ENCODE measurements around the gene ACAN. TPM values are rescaled to one million over a fixed set of nuclear protein-coding genes. Genes with fewer than 3 reads are reported as not detected.

The ACAN gene
- total and polyA plus RNA-seq, 2 donors (not counting 3 experiments of a cell fraction or from before 2014, with no cell fraction given) = not detected

- intact Hi-C loops (cut with micrococcal nuclease) = no loop called here
- no TSS peak for BruUV-seq (replicated peaks)
- Histone ChIP-seq H2AFZ (ENCODE audit: low read depth, low read length) (no peak overlapping the region), H4K20me1 (replicated peaks; ENCODE audit: control insufficient read depth, extremely low read depth, insufficient read depth, low read length) (no peaks in the 10 kb centered on the region), H3K79me2 (ENCODE audit: control insufficient read depth, insufficient read depth, low read length) (no peaks in the 10 kb centered on the region), H3K9ac (replicated peaks; ENCODE audit: extremely low read depth, insufficient read depth, low read length) (no peak overlapping the region), H3K36me3 (ENCODE audit: control insufficient read depth in 2 of 2, extremely low read depth in 1 of 2, insufficient read depth in 2 of 2, low read length in 2 of 2) (peaks cover 0 to 35% of the 10 kb centered on the region in 2 experiments), H3K4me1 (ENCODE audit: control insufficient read depth, extremely low read depth, insufficient read depth, low read length) (no peaks in the 10 kb centered on the region), H3K4me3 (replicated peaks in 1 of 3; ENCODE audit: insufficient read depth in 1 of 3, low read depth in 1 of 3, low read length in 3 of 3) (no peak overlapping the region), H3K27ac (ENCODE audit: insufficient read depth, low read depth, low read length) (no peak overlapping the region), H3K9me3 (replicated peaks; ENCODE audit: control insufficient read depth, insufficient read depth, low read length) (no peaks in the 10 kb centered on the region), H3K27me3 (ENCODE audit: control insufficient read depth in 2 of 2, insufficient read depth in 2 of 2, low read length in 2 of 2) (no peaks in the 10 kb centered on the region), H3K4me2 (ENCODE audit: insufficient read depth, low read length) (no peak overlapping the region), H3K9me1 (replicated peaks; ENCODE audit: control insufficient read depth, extremely low read depth, insufficient read depth, low read length) (no peaks in the 10 kb centered on the region)
- CTCF ChIA-PET = interaction anchor here (5.3 kb wide), 1 partner anchor 17 kb away, joined by 29 read pairs; no protein-coding TSS in a partner anchor
- TF ChIP-seq JUN (IDR thresholded peaks at IDR 0.05; ENCODE audit: borderline replicate concordance, insufficient read depth, insufficient read length, low read depth) = no peak
- TF ChIP-seq EZH2 (IDR thresholded peaks at IDR 0.05; ENCODE audit: borderline replicate concordance, low read depth, low read length, severe bottlenecking) = no peak
- no peak for TF ChIP-seq FOS (IDR thresholded peaks at IDR 0.05; ENCODE audit: borderline replicate concordance, insufficient read depth, low read length)
- no peak for TF ChIP-seq POLR2A (IDR thresholded peaks at IDR 0.05; ENCODE audit: low read depth, low read length)
- TF ChIP-seq MYC (IDR thresholded peaks at IDR 0.05; ENCODE audit: low read depth, low read length) = no peak
- no peak for TF ChIP-seq GATA2 (IDR thresholded peaks at IDR 0.05; ENCODE audit: insufficient read depth, insufficient read length, low read depth, low read length)
- TF ChIP-seq, protein P1, sequence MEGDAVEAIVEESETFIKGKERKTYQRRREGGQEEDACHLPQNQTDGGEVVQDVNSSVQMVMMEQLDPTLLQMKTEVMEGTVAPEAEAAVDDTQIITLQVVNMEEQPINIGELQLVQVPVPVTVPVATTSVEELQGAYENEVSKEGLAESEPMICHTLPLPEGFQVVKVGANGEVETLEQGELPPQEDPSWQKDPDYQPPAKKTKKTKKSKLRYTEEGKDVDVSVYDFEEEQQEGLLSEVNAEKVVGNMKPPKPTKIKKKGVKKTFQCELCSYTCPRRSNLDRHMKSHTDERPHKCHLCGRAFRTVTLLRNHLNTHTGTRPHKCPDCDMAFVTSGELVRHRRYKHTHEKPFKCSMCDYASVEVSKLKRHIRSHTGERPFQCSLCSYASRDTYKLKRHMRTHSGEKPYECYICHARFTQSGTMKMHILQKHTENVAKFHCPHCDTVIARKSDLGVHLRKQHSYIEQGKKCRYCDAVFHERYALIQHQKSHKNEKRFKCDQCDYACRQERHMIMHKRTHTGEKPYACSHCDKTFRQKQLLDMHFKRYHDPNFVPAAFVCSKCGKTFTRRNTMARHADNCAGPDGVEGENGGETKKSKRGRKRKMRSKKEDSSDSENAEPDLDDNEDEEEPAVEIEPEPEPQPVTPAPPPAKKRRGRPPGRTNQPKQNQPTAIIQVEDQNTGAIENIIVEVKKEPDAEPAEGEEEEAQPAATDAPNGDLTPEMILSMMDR (IDR thresholded peaks at IDR 0.05; ENCODE audit: extremely low read depth in 1 of 2, insufficient read depth in 1 of 2, low read depth in 1 of 2, low read length in 2 of 2) = no peak
- no peak for TF ChIP-seq POLR2AphosphoS5 (IDR thresholded peaks at IDR 0.05; ENCODE audit: insufficient read depth, low read depth, low read length)
- no peak for TF ChIP-seq MAX (IDR thresholded peaks at IDR 0.05; ENCODE audit: insufficient read depth, insufficient read length)
- DNase-seq (ENCODE audit: low read depth, low spot score) = no peak
- FAIRE-seq = no peak
- POLR2A ChIA-PET = no interaction called here
- dilution Hi-C loops (cut with MboI; ENCODE audit: extremely low pct_ligation_motif_present, low sequenced_read_pairs) = no loop called here
Observed at GRCh38 chr15:88881775-88882174, 78.5 kb downstream of the ACAN start.
